ENCODE data around the gene ITK. TPM values are rescaled to one million over a fixed set of nuclear protein-coding genes. Genes with fewer than 3 reads are reported as not detected.

The ITK gene
- polyA plus RNA-seq, 3 donors from 2014 or later = 38.5 to 71.9 (median 54.6) TPM

GRCh38 chr5:157286761-157287211, 106.1 kb downstream of the ITK start:
- H3K27ac Mint-ChIP-seq = peak overlapping the region in 2 of 6 donors; percentile 12

DNA sequence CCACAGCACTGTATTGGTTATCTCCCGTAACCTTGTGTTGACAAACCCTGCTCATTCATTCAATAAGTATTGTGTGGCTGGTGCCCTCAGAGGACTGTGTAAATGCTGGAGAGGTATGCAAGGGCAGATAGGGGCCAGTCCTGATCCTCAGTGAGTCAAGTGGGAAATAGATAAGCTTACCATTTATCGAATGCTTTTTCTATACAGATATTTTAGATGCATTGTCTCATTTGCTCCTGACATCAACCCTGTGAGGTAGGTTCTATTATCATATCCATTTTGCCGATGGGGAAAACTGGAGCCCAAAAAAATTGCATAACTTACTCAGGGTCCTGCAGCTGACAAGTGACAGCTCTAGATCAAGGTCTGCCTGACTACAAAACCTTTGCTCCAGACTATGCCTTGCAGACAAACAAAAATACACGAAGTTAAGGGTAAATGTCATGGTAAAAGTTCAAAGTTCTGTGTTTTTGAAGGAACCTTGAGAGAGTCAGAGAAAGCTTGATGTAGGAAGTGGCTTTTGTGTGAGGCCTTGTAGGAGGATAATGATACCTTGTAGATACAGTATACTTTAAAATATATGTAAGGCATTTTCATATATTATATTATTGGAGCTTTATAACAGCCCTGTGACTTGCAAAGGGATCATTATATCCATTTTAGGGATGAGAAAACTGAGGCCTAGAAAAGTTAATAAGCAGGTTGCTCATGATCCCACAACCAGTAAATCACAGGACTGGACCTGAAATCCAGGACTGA, 107.9 kb downstream of the ITK start:
- Mint-ChIP-seq H3K27me3 (ENCODE audit: low read depth in 3 of 3) (no peaks in the 10 kb centered on the region), H3K9me3 (no peaks in the 10 kb centered on the region), H3K4me3 (no peak overlapping the region), H3K4me1 (peaks cover 67 to 88% of the 10 kb centered on the region in 2 donors), H3K27ac (peak overlapping the region; percentile 53 to 84 (median 66)), H3K36me3 (peaks cover 16 to 46% (median 32%) of the 10 kb centered on the region in 3 donors)
- DNase-seq = no peak

More at GRCh38 chr5:157286761-157287211, 106.1 kb downstream of the ITK start:
- Mint-ChIP-seq H3K27me3 (ENCODE audit: low read depth in 3 of 3) (peaks cover 0 to 3% (median 0%) of the 10 kb centered on the region in 3 donors), H3K9me3 (no peaks in the 10 kb centered on the region), H3K4me1 (peaks cover 70 to 88% of the 10 kb centered on the region in 2 donors), H3K36me3 (peaks cover 16 to 40% (median 31%) of the 10 kb centered on the region in 3 donors), H3K4me3 (no peak overlapping the region)
- no peak for DNase-seq

GRCh38 chr5:157289164-157289819, 108.7 kb downstream of the ITK start:
- H3K27me3 Mint-ChIP-seq (ENCODE audit: low read depth in 3 of 3) = no peaks in the 10 kb centered on the region
- no peak overlapping the region for H3K4me3 Mint-ChIP-seq
- H3K36me3 Mint-ChIP-seq = peaks cover 16 to 49% (median 32%) of the 10 kb centered on the region in 3 donors
- peaks cover 65 to 88% of the 10 kb centered on the region in 2 donors for H3K4me1 Mint-ChIP-seq
- no peak for DNase-seq
- peak overlapping the region; percentile 20 to 87 (median 59) for H3K27ac Mint-ChIP-seq
- H3K9me3 Mint-ChIP-seq = no peaks in the 10 kb centered on the region

GRCh38 chr5:157290156-157290980, 109.7 kb downstream of the ITK start:
- Mint-ChIP-seq H3K27ac (peak overlapping the region; percentile 53 to 90 (median 86)), H3K4me1 (peaks cover 62 to 88% of the 10 kb centered on the region in 2 donors), H3K27me3 (ENCODE audit: low read depth in 3 of 3) (no peaks in the 10 kb centered on the region), H3K4me3 (no peak overlapping the region), H3K9me3 (no peaks in the 10 kb centered on the region), H3K36me3 (peaks cover 18 to 58% (median 33%) of the 10 kb centered on the region in 3 donors)
- DNase-seq = no peak

DNA sequence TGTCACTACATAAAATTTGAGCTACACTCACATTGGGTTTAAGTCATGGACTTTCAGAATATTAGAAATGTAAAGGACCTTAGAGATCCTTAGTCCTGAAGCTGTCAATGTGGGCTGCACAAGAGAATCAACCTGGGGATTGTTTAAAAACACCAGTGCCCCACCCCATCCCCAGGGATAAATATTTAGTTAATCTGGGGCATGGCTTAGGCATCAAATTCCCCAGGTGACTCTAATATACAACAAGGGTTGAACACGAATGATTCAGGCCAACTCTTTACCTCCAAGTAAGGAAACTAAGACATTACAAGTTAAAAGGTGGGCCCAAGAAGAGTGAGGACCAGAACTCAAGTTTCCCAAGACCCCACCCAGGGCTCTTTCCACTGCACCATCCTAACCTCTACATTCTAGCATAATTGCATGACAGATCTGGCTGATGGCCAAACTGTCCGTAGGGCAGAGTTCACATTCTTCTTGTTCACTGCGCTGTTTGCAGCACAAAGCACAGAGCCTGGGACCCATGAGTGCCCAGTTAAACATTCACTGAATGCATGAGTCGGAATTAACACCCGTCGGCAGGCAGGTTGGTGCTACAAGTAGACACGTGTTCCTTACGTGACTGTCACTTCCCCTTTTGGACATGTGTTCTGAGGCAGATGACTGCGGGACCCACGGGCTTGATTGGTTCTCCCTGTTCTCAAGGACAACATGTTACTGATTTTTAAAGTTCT, 110.5 kb downstream of the ITK start:
- peak overlapping the region in 2 of 5 donors; percentile 19 to 70 for H3K4me3 Mint-ChIP-seq
- H3K9me3 Mint-ChIP-seq = no peaks in the 10 kb centered on the region
- H3K27ac Mint-ChIP-seq = peak overlapping the region; percentile 53 to 90 (median 87)
- DNase-seq = no peak
- peaks cover 65 to 89% of the 10 kb centered on the region in 2 donors for H3K4me1 Mint-ChIP-seq
- H3K27me3 Mint-ChIP-seq (ENCODE audit: low read depth in 3 of 3) = no peaks in the 10 kb centered on the region
- H3K36me3 Mint-ChIP-seq = peaks cover 24 to 66% (median 38%) of the 10 kb centered on the region in 3 donors

GRCh38 chr5:157292599-157292998, 112.0 kb downstream of the ITK start:
- H3K9me3 Mint-ChIP-seq = no peaks in the 10 kb centered on the region
- peak overlapping the region; percentile 5 to 91 (median 80) for H3K27ac Mint-ChIP-seq
- peaks cover 25 to 75% (median 44%) of the 10 kb centered on the region in 3 donors for H3K36me3 Mint-ChIP-seq
- H3K4me3 Mint-ChIP-seq = peak overlapping the region in 2 of 5 donors; percentile 38 to 68
- H3K27me3 Mint-ChIP-seq (ENCODE audit: low read depth in 3 of 3) = peaks cover 0 to 3% (median 0%) of the 10 kb centered on the region in 3 donors
- DNase-seq = peak in 1 of 3 donors; percentile 43
- H3K4me1 Mint-ChIP-seq = peaks cover 70 to 95% of the 10 kb centered on the region in 2 donors

GRCh38 chr5:157294407-157295091, 113.9 kb downstream of the ITK start:
- H3K4me3 Mint-ChIP-seq = no peak overlapping the region
- peaks cover 0 to 3% (median 0%) of the 10 kb centered on the region in 3 donors for H3K27me3 Mint-ChIP-seq (ENCODE audit: low read depth in 3 of 3)
- peaks cover 35 to 75% (median 45%) of the 10 kb centered on the region in 3 donors for H3K36me3 Mint-ChIP-seq
- peak overlapping the region in 4 of 6 donors; percentile 13 to 78 (median 53) for H3K27ac Mint-ChIP-seq
- H3K4me1 Mint-ChIP-seq = peaks cover 63 to 87% of the 10 kb centered on the region in 2 donors
- no peaks in the 10 kb centered on the region for H3K9me3 Mint-ChIP-seq
- no peak for DNase-seq

DNA sequence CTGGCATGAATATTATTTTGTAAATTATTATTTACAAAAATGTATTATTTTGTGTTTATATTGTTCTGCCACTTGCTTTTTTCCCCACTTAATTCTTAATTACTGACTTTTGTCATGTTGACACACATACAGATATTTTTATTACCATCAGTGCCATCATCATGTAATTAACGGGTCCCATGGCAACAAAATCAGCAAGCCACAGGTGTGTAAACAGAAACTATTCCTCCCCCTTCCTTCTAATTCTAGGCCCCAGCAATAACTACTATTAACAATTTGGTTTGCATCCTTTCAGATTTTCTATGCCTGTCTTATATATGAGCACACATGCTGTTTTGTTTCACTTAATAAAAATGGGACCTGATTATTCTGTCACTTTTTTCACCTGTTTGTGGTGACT, 114.6 kb downstream of the ITK start:
- DNase-seq = no peak
- Mint-ChIP-seq H3K27ac (peak overlapping the region; percentile 2 to 87 (median 53)), H3K27me3 (ENCODE audit: low read depth in 3 of 3) (peaks cover 0 to 3% (median 0%) of the 10 kb centered on the region in 3 donors), H3K36me3 (peaks cover 34 to 70% (median 45%) of the 10 kb centered on the region in 3 donors), H3K4me1 (peaks cover 58 to 81% of the 10 kb centered on the region in 2 donors), H3K9me3 (no peaks in the 10 kb centered on the region), H3K4me3 (no peak overlapping the region)

DNA sequence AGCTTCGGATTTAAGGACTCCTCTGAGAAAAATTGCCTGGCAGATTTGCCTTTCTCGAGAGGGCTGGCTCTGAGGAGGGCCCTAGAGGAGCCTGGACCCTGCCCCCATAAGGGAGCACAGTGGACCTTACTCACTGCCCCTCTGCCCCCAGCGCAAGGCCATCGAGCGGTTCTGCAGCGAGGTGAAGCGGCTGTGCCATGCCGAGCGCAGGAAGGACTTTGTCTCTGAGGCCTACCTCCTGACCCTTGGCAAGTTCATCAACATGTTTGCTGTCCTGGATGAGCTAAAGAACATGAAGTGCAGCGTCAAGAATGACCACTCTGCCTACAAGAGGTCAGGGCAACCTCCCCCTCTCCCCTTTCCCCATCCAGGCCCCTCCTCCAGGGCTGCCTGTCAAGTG, 119.9 kb downstream of the ITK start:
- H3K9me3 Mint-ChIP-seq = no peaks in the 10 kb centered on the region
- peak overlapping the region in 5 of 6 donors; percentile 45 to 95 (median 83) for H3K27ac Mint-ChIP-seq
- no peak overlapping the region for H3K4me3 Mint-ChIP-seq
- DNase-seq = no peak
- peaks cover 46 to 65% of the 10 kb centered on the region in 2 donors for H3K4me1 Mint-ChIP-seq
- H3K36me3 Mint-ChIP-seq = peaks cover 24 to 71% (median 39%) of the 10 kb centered on the region in 3 donors
- peaks cover 0 to 3% (median 0%) of the 10 kb centered on the region in 3 donors for H3K27me3 Mint-ChIP-seq (ENCODE audit: low read depth in 3 of 3)

DNA sequence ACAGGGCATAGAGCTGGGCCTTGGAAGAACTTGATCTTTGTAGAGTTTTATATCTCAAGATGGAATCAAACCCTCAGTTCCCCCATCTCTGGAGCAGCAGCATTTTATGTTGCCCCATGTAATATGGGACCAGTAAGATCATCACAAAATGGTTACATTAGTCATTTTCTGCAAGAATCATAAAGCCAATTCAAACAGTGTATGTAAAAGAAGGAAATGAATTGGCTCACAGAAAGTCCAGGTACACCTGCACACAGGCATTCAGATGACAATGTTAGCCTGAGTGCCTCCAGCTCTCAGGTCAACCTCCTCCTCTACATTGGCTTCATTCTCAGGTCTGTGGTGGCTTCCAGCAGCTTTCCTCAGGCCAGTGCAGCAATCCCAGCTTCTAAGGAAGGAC, 120.4 kb downstream of the ITK start:
- H3K9me3 Mint-ChIP-seq = no peaks in the 10 kb centered on the region
- DNase-seq = no peak
- no peak overlapping the region for H3K4me3 Mint-ChIP-seq
- peaks cover 21 to 71% (median 40%) of the 10 kb centered on the region in 3 donors for H3K36me3 Mint-ChIP-seq
- peaks cover 47 to 66% of the 10 kb centered on the region in 2 donors for H3K4me1 Mint-ChIP-seq
- peak overlapping the region; percentile 64 to 95 (median 82) for H3K27ac Mint-ChIP-seq
- H3K27me3 Mint-ChIP-seq (ENCODE audit: low read depth in 3 of 3) = peaks cover 0 to 3% (median 0%) of the 10 kb centered on the region in 3 donors

DNA sequence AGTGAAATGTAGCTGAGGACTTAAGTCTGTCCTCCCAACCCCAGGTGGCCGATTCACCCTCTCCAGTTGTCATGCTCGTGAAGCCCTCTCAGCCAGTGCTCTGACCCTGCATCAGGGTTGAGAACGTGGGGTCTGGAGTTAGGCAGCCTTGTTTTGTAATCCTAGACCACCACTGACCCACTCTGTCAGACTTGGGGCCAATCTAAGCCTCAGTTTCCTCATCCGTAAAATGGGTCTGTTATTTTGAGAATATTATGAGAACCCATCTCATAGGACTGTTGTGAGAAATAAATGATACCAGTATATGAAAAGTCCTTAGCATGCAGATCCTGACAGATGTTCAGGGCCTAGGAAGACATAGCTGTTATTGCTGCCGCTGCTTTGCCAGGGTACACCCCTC, 122.4 kb downstream of the ITK start:
- no peaks in the 10 kb centered on the region for H3K9me3 Mint-ChIP-seq
- DNase-seq = no peak
- peaks cover 0 to 4% (median 0%) of the 10 kb centered on the region in 3 donors for H3K27me3 Mint-ChIP-seq (ENCODE audit: low read depth in 3 of 3)
- H3K36me3 Mint-ChIP-seq = peaks cover 25 to 65% (median 42%) of the 10 kb centered on the region in 3 donors
- H3K4me3 Mint-ChIP-seq = no peak overlapping the region
- peak overlapping the region; percentile 89 to 95 (median 95) for H3K27ac Mint-ChIP-seq
- peaks cover 60 to 73% of the 10 kb centered on the region in 2 donors for H3K4me1 Mint-ChIP-seq

DNA sequence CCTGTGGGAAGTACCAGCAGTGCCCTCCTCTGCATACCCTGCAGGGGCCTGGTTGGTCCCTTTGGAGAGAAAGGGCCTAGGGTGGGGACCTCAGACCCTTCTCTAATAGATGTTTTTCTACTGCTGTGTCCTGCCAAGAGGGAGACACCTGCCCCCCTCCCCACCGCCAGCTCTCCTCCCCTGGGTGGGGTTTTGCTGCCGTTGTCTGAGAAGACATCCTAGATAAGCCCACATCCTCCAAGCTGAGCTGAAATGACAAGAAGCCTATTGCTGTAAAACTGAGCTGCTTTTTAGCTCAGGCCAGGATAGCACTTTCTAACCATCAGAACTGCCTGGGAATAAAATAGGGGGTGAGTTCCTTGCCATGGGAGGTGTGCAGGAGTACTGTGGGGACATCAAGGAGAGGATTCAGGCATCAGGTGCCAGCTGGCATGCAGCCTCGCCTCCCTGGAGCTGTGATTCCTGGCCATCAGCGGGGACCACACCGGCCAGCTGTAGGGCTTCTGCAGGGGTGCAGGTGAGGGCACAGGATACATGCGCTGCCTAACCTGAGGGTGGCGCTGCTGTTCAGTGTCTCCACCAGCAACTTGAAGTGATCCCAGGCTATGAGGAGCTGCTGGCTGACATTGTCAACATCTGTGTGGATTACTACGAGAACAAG, 123.2 kb downstream of the ITK start:
- Mint-ChIP-seq H3K27ac (peak overlapping the region; percentile 89 to 95 (median 95)), H3K9me3 (no peaks in the 10 kb centered on the region), H3K4me1 (peaks cover 65 to 78% of the 10 kb centered on the region in 2 donors), H3K4me3 (peak overlapping the region; percentile 42 to 75 (median 65)), H3K36me3 (peaks cover 20 to 63% (median 38%) of the 10 kb centered on the region in 3 donors), H3K27me3 (ENCODE audit: low read depth in 3 of 3) (peaks cover 0 to 4% (median 0%) of the 10 kb centered on the region in 3 donors)
- DNase-seq = peak in 1 of 3 donors; percentile 19
